DMS53 treated with DMSO at 0.1 percent for 48 hours (cell line): ENCODE measurements around the gene BLOC1S5.

Experiments
- DNase-seq: peaks from one replicate; lab custom pipeline; 2025; ENCODE audit not compliant: unreplicated experiment; lab: John Stamatoyannopoulos, UW

BLOC1S5 gene

DNA sequence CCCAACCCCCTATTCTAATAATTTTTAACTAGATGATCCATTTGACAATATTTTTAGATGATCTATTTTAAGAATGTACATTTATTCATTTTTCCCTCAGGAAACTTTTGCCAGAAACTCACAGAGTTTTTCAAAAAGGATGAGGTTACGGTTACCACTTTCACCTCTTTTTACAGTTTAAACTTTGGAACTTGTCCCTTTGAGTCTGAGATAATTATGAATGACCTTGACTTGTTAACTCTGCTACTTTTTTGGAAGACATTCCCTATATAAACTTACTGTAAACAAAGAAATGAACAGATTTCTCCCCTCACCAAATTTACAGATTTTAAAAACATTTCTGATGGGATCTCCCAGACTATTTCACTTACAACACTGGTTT lies 18.4 kb upstream of the BLOC1S5 start:
- DNase-seq, result no peak

DNA sequence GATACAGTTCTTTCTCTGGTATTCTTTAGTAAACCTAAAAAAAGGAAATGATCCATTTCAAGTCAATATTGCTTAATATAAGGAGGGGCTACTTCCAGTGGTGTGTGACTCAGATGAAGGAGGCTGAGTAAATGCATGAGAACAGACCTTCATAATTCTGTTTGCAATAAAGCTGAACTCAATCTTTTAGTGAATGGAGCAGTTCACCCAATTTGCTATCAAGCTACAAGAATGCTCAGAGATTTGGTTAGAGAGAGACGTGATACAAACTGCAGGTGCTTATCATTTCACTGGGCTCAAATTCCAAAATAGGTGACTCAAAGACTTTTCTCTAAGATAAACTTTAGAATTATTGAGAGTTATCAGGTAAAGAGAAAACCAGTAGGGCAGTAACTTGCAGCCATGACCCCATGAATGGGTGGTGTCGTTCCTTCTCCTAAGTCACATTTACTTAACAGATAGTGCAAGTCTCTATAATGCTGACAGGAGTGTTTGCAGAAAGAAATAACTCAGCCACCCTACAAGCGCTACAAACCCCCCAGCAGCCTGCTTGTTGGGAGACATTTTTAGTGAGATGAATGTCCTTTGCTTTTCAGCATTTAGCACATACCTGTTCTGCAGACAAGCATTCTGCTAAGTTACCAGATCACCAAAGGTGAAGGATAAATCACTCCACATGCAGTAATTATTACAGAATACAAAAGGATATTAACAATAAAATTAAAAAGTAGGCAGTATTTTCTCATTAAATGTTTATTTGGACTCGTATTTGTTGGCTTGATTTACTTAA lies 16.4 kb upstream of the BLOC1S5 start:
- no peak for DNase-seq

DNA sequence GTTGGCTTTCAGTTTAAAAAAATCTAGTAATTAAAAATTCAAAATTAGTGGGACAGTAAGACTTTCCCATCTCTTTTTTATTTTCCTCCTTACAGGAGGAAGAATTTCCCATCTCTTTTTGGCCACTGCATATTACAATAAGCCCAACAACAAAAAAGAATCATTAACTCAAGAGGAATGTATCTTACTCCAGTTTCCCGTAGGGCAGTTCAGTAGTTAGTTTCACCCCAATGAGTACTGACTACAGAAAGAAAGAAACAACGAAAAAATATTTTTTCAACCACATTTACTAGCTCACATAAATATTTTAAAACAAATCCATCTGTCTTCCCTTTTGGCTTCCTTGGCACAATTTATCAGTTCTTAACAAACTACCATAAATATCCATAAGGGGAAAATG lies 14.9 kb upstream of the BLOC1S5 start:
- no peak for DNase-seq

DNA sequence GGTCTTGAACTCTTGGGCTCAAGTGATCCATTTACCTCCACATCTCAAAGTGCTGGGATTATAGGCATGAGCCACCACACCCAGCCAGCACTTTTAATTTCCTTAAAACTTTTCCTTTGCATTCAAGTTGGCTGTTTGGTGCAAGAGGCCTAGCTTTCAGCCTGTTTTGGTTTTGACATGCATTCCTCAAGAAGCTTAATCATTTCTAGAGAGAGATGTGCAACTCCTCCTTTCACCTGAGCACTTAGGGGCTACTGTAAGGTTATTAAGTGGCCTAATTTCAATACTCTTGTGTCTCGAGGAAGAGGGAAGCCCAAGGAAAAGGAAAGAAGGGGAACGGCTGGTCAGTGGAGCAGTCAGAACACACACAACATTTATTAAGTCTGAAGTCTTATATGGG lies 13.8 kb upstream of the BLOC1S5 start:
- DNase-seq, result no peak

DNA sequence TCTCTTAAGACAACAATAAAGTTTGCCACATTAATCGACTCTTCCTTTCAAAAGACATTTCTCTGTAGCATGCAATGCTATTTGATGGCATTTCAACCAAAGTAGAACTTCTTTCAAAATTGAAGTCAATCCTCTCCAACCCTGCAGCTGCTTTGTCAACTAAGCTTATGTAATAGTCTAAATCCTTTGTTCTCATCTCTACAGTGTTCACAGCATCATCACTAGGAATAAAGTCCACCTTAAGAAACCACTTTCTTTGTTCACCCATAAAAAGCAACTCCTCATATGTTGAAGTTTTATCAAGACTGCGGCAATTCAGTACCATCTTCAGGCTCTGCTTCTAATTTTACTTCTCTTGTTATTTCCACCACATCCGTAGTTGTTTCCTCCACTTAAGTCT lies 11.5 kb upstream of the BLOC1S5 start:
- DNase-seq, result no peak

DNA sequence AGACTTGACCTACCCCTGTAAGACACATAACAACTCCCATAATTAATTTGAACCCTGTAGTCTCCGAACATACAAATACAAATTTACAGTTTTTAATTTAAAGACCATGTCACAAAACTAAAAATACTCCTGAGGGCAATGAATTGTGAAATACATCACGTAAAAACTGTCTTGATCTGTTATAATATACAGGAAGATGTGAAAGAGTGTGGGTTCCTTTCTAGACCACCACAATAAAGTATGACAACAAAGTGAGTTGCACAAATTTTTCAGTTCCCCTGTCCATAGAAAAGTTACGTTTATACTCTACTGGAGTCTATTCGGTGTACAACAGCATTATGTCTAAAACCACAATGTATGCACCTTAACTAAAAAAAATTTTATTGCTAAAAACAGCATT lies 11.0 kb upstream of the BLOC1S5 start:
- DNase-seq, result no peak

DNA sequence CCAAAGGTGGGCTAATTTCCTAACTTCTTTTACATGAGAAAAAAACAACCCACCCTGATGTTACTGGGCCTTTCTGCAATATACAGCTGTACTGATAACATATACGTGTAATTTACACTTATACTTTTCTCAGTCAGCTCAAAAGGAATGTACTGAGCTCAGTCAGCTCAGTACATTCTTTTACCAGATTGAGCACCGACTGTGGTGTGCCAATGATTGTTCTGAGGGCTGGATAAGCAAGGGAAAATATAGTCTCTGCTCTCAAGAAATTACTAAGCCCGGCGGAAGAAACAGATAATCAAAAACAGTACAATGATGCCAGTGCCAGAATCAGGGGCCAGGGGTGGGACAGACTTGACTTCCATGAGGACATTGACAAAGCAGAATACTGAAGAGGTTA lies 10.0 kb upstream of the BLOC1S5 start:
- DNase-seq, result no peak

DNA sequence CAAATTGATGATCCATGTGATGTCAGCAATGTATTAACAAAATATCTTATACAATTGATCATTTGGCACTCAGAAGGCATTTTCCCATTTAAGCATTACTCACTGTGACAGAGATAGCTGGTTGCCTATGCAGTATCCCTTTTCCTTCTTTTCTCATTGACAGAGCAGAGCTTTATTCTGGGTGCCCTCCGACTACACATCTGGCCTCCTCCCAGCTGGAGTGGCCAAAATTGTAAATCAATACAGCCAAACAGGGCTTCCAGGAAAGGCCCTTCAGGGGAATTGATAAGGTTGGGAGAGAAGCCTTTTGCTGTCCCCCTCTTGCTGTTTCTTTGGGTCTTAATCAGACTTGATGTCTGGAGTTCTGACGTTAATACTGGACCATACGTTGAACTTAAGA lies 9.6 kb upstream of the BLOC1S5 start:
- DNase-seq, result no peak

DNA sequence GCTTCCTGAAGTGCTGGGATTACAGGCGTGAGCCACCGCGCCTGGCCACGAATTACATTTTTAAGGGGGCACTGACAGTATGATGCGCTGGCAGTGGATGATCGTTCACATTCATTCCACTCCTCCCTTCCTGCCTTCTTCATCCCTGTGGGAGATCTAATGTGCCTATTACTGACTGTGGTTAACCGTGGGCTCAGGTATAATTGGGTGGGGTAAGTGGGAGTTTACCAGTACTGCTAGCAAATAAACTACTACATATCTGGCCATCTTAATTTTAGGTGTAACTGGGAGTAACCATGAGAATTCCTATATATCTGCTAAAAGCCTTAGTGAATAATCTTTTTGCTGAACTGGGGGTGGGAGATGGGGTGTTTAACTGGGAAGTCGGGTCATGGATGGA lies 6.5 kb upstream of the BLOC1S5 start:
- DNase-seq, result no peak

DNA sequence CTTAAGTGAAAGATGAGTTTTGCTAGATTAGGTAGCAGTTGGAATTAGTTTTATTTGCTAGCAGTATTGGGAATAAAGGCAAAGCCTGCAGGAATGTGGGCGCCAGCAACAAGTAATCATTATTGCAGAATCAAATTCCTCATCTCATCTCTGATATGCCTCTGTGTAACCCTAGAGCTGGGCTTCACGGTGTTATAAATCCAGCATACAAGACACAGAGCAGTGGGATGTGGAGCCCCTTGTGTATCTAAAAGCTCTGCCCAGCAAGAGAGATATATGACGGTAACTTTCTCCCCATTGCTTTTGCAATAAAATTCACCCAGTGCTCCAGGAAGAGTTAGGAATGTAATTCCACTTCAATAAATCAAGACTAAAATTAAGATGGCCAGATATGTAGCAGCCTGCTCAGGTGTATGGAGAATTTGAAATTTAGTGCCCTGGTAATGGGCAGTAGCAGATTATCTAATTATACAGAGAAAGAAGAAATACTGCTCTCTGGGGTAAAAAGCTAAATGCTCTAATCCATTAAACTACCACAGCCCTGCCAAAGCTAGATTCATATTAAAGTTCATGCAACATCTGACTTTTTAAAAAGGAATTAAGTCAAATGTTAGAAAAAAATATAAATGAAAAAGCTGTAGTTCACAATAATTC lies 5.6 kb upstream of the BLOC1S5 start:
- DNase-seq, result no peak

DNA sequence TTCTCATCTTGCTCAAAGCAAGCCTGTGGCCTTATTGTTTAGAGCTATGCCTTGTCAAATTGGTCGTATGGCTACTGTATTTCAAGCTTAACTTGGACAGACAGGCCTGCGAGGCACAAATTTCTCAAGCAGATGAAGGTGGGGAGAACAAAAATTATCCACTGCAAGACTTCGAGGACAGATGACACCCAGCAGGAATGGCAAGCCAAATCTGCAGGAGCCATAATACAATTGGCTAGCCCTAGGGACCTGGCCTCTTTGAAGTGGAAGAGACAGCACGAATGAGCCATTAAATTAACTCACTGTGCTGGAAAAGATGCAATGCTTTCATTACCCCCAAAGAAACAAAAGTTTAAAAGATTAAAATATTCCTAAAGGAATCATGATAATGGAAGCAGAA lies 5.0 kb upstream of the BLOC1S5 start:
- no peak for DNase-seq

DNA sequence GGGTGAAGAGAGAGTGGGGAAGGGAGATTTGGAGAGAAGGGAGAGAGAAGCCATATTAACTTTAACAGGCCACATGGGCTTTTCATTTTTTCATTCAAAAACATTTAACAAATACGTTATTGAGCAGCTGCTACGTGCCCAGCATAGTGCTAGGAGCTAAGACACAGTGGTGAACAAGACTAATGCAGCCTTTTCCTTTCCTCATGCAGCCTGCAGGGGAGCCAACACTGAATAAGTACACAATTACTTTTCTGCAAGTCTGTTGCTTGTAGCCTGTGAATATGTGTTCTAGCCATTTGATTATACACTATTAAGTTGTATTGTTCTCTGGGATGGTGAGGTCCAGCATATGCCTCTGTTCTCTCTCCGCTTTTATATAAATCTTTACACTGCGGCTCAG lies 1.9 kb upstream of the BLOC1S5 start:
- DNase-seq, result no peak

DNA sequence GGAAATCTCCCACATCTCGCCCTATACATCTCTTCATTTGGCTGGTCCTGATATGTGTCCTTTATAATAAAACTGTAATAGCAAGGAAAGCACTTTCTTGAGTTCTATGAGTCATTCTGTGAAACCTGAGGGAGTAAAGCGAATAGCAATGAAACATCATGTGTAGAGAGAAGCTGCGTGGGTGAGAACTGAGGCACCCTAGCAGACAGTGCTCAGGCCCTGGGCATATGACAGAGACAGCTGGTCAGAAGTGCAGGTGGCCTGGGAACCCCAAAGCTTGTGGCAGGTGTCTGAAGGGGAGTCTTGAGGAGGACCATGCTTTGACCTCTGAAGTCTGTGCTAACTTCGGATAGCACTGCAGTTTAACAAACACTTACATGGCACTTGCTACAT lies 1.3 kb upstream of the BLOC1S5 start:
- DNase-seq, result no peak

DNA sequence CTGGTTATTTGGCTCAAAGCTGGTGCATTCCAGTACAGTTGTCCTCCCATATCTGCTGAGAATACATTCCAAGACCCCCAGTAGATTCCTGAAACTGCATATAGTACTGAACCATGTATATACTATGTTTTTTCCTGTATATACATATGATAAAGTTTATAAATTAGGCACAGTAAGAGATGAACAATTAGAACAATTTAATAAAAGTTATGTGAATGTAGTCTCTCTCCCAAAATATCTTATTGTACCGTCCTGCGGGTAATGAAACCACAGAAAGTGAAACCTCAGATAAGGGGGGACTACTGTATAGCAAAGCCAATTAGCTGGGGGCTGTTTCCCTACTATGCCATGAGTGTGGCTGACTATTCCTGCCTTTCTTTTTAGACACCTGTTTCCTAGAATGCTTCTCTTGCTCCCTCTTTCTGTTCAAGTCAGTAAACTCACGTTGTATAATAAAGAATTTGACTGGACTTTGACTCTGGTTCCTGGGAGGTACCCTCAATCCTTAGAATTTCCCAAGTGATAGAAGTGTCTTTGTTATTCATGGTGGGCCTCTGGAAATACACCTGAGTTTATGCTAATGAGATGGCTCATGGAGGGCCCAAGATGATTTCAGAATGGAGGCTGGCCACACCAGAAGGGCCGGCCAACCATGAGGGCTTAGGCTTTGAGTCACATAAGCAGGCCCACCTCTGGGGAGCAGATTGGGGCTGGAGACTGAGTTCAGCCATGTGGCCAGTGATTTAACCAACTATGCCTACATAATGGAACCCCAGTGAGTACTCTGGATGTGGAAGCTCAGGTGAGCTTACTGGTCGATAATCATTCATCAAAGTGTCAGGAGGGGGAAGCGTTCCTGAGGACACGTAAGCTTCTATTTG lies 689 bp upstream of the BLOC1S5 start:
- DNase-seq, result no peak

DNA sequence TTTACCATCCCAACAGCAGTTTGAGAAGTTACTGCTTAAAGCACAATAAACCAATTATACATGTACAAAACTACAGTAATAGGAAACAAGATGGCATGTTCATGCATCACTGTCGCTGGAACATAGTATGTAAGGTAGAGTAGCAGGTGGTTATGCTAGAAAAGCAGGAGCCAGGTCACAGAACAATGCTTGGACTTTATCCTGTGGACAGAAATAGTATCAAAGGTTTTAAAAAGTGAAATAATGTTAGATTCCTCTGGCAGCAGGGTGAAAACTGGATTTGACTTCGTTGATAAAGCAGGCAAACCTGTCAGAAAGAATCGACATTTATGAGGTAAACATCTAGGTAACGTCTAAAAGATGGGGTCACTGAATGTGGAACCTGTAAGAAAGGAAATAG lies 2.5 kb downstream of the BLOC1S5 start:
- no peak for DNase-seq

DNA sequence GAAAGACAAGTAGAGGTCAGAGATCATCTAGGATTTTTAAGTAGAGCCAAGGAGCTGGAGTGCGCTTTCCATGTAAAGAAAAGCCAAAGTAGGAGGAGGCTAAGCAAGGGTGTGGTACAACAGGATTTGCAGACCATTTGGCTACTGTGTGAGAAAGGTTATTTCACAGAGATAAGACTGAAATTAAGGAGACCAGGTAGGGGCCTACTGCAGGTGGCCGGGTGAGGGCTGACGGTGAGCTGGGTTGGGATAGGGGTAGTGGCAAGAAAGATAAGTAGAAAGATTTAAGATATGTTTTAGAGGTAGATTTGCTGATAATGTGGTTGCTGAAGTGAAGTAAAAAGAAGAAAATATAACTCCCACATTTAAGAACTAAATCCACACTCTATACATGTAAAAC lies 3.8 kb downstream of the BLOC1S5 start:
- no peak for DNase-seq

DNA sequence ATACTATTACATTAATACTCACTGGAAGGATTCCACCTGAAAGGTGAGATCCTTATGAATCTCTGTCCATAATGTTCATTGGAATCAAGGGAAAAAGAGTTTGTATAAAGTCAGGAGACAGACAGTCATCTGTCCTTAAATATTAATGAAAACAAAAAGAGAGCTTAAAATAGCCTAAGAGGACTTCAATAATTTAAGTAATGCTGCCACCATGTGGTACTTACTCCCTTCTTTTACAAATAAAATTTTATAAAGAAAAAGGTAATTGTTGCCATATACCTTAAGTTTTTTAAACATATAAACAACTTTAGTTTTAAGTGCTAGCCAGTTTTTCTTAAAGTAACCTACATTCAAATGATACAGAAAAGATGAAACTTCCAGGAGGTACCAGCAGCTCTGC lies 5.1 kb downstream of the BLOC1S5 start:
- peak; percentile 9 for DNase-seq

DNA sequence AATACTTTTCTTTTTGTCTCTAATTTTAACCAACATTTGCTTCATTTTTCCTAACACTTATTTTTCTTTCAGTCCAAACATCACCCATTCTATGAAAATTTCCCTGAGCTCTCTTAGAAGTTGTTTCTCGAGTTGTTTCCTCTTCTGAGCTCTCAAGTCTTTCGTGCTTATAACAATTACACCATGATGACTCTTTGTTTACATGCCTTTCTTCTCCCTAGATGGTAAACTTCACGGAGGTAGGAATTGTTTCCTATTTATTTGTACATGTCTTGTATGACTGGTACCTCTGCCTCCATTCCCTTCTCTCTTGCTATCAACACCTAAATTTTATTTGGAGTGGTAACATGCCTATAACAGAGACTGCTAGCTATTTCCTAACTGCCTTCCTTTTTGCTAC lies 6.4 kb downstream of the BLOC1S5 start:
- DNase-seq, result no peak

DNA sequence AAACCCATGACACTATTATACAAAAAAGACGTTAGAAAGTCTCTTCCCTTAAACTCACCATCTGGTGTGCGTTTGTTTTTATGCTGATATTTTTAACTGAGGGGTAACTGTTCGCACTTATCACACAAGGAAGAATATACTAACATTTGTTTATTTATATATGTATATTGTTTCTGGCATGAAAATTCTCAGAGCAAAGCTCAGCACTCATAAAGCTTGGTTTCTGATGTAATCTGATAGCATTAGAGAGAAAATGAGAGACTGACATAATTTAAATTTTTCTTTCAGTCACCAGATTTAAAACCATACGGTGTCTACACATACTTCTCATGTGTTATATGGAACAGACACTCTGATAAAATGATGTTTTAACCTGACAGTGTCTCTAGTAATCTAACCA lies 6.9 kb downstream of the BLOC1S5 start:
- DNase-seq, result no peak

DNA sequence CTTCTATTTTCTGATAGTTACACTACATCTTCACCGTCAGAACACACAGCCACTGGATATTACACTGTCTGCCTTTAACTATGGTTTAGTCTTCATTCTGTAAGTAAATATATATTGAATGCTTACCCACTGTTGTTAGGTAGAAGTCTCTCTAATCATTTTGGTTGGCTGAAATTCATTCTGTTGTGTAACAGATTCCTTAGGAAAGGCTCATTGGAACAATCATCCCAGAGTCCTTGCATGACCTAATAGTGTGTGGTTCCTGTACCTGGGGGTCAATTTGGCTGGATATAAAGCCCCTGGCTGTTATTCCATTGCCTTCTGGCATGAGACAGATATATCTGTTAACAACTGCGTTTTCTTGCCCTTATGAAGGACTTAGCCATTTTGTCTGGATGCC lies 9.9 kb downstream of the BLOC1S5 start:
- DNase-seq, result no peak

DNA sequence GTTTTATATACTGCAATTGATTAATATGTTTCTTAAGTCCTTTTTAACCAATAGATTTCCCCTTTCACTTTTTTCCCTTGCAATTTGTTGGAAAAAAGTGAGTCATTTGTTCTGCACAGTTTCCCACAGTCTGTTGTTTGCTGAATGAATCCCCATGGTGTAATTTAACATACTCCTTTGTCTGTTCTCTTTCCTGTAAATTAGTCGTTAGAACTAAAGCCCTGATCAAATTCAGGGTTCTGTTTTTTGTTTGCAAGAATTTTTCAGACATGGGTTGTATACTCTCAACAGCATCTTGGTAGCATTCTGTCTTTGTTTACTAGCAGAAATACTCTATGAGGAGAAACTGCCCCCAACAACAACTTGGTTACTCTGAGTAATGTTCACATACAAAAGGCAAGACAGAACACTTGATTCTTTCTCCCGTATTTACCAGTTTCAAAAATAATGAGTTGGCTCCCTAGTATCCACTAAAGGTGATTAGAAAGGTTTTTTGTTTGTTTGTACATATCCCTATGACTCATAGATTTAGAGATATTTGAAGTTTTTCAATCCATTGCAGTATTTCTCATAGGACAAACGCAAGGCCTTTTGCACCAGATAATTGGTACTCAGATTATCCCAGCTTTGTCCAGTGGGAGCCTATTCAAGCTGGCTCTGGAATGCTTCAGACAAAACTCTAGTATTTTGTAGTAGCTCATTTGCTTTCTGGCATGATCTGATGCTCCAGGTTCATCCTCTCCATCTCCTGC lies 16.5 kb downstream of the BLOC1S5 start:
- no peak for DNase-seq
